ENCODE measurements around the gene TMEFF2.

The TMEFF2 gene

GRCh38 chr2:192197357-192197756 is 2.6 kb upstream of the TMEFF2 start:
- TF ChIP-seq CTCF (IDR thresholded peaks at IDR 0.05; ENCODE audit: borderline replicate concordance, insufficient read depth, low read depth, low read length): no peak
- no peak overlapping the region for H3K4me3 ChIP-seq (ENCODE audit: low read depth, low read length)

GRCh38 chr2:192196421-192197194 is 1.9 kb upstream of the TMEFF2 start:
- no peak for TF ChIP-seq CTCF (IDR thresholded peaks at IDR 0.05; ENCODE audit: borderline replicate concordance, insufficient read depth, low read depth, low read length)
- H3K4me3 ChIP-seq (ENCODE audit: low read depth, low read length): no peak overlapping the region

GRCh38 chr2:192195548-192196418 is 1.1 kb upstream of the TMEFF2 start:
- H3K4me3 ChIP-seq (ENCODE audit: low read depth, low read length): no peak overlapping the region
- TF ChIP-seq CTCF (IDR thresholded peaks at IDR 0.05; ENCODE audit: borderline replicate concordance, insufficient read depth, low read depth, low read length): no peak

GRCh38 chr2:192194265-192194865 is 368 bp downstream of the TMEFF2 start:
- no peak for TF ChIP-seq CTCF (IDR thresholded peaks at IDR 0.05; ENCODE audit: borderline replicate concordance, insufficient read depth, low read depth, low read length)
- no peak overlapping the region for H3K4me3 ChIP-seq (ENCODE audit: low read depth, low read length)

- TF ChIP-seq CTCF (IDR thresholded peaks at IDR 0.05; ENCODE audit: borderline replicate concordance, insufficient read depth, low read depth, low read length): peak; percentile 15; the same call in 1 of the 2 replicates
- H3K4me3 ChIP-seq (ENCODE audit: low read depth, low read length): no peak overlapping the region
Measured at GRCh38 chr2:192190474-192190873, 4.3 kb downstream of the TMEFF2 start.

GRCh38 chr2:192186806-192187205 is 7.9 kb downstream of the TMEFF2 start:
- TF ChIP-seq CTCF (IDR thresholded peaks at IDR 0.05; ENCODE audit: borderline replicate concordance, insufficient read depth, low read depth, low read length): no peak

More at GRCh38 chr2:192186806-192187205, 7.9 kb downstream of the TMEFF2 start:
- no peak overlapping the region for H3K4me3 ChIP-seq (ENCODE audit: low read depth, low read length)
